AG04450 (cell line): ENCODE data around the gene CYS1. TPM values are rescaled to one million over a fixed set of nuclear protein-coding genes. Genes with fewer than 3 reads are reported as not detected.

Source experiments
- CTCF ChIA-PET: fragments of 300-600, 350-600 bp; formaldehyde crosslinking; extraction: SDS; loops from one replicate; lab custom pipeline; 2022; ENCODE audit warnings: antibody characterized with exemption, inconsistent platforms; lab: Charles Lee
- POLR2A ChIA-PET: fragments of 350-600 bp; formaldehyde crosslinking; extraction: SDS; loops from one replicate; lab custom pipeline; 2021; ENCODE audit warnings: antibody characterized with exemption, inconsistent platforms; lab: Yijun Ruan, JAX
- DNase-seq: peaks from one replicate; pipeline ENCODE4 v3.0.0-alpha.2; 2011; ENCODE audit warnings: low read depth, low spot score
- H3K27ac ChIP-seq: one replicate; pipeline ENCODE4 v1.5.1; 2012; ENCODE audit warnings: low read depth, low read length, control low read depth
- H3K27me3 ChIP-seq: one replicate; pipeline ENCODE4 v1.6.0; 2012; ENCODE audit warnings: low read length; ENCODE audit not compliant: control insufficient read depth, insufficient read depth
- H3K4me3 ChIP-seq: 2 replicates; pipeline ENCODE4 v1.5.1; 2011; ENCODE audit warnings: mild to moderate bottlenecking, low read depth, low read length, control low read depth
- H3K9me3 ChIP-seq: 2 replicates; pipeline ENCODE4 v1.5.1; 2012; ENCODE audit warnings: low read length; ENCODE audit not compliant: control insufficient read depth, insufficient read depth
- CTCF ChIP-seq: IDR thresholded peaks from 2 replicates; pipeline ENCODE4 v1.5.1; 2011; ENCODE audit warnings: low read depth, low read length, control low read depth, inconsistent platforms
- polyA plus RNA-seq: library from polyadenylated mRNA; depleted of rRNA; stranded (reverse); fragments of >200 nt; gene quantifications from 2 replicates; pipeline ENCODE4 v1.2.3, GENCODE V29; 2011

CYS1 gene
- polyA plus RNA-seq, 1 experiment = 0.12 TPM

DNA sequence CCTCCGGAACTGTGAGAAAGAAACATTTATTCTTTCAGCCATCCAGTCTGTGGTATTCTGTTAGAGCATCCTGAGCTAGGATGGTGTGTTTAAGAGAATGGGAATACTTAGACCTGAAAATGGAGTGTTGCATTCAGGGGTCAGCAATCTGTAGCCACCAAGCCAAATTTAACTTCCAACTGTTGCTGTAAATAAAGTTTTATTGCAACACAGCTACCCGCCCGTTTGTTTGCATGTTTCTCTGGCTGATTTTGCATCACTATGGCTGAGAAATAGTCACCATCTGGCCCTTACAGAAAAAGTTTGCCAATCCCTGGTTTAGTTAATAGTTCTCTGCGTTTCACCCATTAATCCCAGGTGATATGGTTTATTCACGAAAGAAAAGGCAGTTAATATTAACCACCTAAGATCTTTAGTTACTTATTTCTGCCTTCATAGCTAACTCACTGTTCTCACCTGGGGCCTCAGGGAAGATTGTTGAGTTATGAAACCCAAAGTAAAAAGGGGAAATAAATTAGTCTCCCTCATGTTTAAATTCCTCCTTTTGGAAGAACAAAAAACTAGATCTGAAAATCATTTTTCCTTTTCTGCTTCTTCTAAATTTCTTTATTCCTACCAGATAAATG lies 9.5 kb upstream of the CYS1 start:
- H3K27me3 ChIP-seq = peaks cover 53% of the 10 kb centered on the region
- H3K4me3 ChIP-seq = no peak overlapping the region
- H3K27ac ChIP-seq = no peak overlapping the region
- no peak for TF ChIP-seq CTCF
- H3K9me3 ChIP-seq = peaks cover 9% of the 10 kb centered on the region; the same call in 1 of the 2 replicates
- POLR2A ChIA-PET = no interaction called here
- no peak for DNase-seq
- CTCF ChIA-PET = interaction anchor here (1.1 to 3.4 kb wide), 3 partner anchors 17 to 345 kb away, joined by 3 to 18 read pairs (median 4); no protein-coding TSS in a partner anchor

GRCh38 chr2:10087360-10087759 lies 7.1 kb upstream of the CYS1 start:
- H3K27ac ChIP-seq = no peak overlapping the region
- no peak for TF ChIP-seq CTCF
- peaks cover 63% of the 10 kb centered on the region for H3K27me3 ChIP-seq
- ChIA-PET POLR2A (no interaction called here), CTCF (interaction anchor here (1.2 to 1.7 kb wide), 2 partner anchors 15 to 348 kb away, joined by 3 to 6 read pairs; no protein-coding TSS in a partner anchor)
- H3K4me3 ChIP-seq = no peak overlapping the region
- H3K9me3 ChIP-seq = peaks cover 9% of the 10 kb centered on the region; the same call in 1 of the 2 replicates
- DNase-seq = no peak

GRCh38 chr2:10086950-10087349 lies 6.7 kb upstream of the CYS1 start:
- ChIA-PET CTCF (interaction anchor here (1.2 to 2.6 kb wide), 3 partner anchors 10 to 348 kb away, joined by 3 to 16 read pairs (median 6); no protein-coding TSS in a partner anchor), POLR2A (no interaction called here)
- no peak for DNase-seq
- Histone ChIP-seq H3K4me3 (no peak overlapping the region), H3K27ac (no peak overlapping the region), H3K27me3 (peaks cover 64% of the 10 kb centered on the region), H3K9me3 (peaks cover 9% of the 10 kb centered on the region; the same call in 1 of the 2 replicates)
- no peak for TF ChIP-seq CTCF

DNA sequence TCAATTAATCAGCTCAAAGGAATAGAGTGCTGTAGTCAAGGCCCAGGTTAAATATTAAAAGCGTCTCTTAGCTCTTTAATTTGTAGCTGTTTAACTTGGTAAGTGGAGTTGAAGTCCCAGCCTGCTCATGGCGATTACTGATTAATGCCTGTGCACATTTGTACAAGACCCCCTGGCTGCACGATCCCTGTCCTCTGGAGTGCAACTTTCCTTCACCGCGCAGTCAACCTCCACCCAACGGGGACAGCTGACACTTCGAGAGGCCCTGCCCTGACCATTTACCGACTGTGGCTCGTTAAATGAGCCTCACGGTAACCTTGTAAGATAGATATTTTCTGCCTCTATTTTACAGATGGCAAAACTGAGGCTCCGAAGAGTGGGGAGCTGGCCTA lies 5.5 kb upstream of the CYS1 start:
- H3K27me3 ChIP-seq = peaks cover 61% of the 10 kb centered on the region
- no peaks in the 10 kb centered on the region for H3K9me3 ChIP-seq
- TF ChIP-seq CTCF = no peak
- CTCF ChIA-PET = interaction anchor here (1.3 to 2.6 kb wide), 3 partner anchors 11 to 349 kb away, joined by 5 to 16 read pairs (median 9); no protein-coding TSS in a partner anchor
- DNase-seq = no peak
- no peak overlapping the region for H3K4me3 ChIP-seq
- POLR2A ChIA-PET = no interaction called here
- no peak overlapping the region for H3K27ac ChIP-seq

DNA sequence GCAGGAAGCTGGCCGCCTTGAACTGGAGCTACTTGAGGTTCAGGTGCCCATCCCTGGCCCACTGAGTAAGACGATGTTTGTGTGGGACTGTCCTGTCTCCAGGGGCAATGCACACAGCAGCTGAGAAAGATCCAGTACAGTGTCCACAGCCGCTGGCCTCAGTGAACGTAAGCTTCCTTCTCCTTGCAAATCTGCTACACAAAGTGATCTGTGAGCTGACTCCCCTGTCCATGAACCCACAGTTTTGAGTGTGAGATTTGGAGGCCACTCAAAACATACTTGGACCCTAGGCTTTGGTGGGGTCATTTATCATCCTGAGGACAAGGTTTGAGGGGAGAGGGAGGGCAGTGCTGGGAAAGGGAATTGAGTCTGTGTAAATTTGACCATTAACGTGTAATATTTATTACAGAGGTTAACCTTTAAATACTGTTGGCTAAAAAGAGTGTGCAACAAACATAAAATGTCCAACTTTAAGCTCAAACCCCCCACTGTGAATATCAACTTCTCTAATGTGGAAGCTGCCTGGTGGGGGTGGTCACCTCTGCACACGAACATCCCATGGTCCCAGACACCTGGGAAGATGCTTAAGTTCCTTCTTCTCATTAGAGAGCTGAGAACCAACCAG lies 4.9 kb upstream of the CYS1 start:
- H3K27me3 ChIP-seq = peaks cover 60% of the 10 kb centered on the region
- CTCF ChIA-PET = interaction anchor here (0.5 to 2.6 kb wide), 5 partner anchors 12 to 538 kb away, joined by 3 to 16 read pairs (median 5); no protein-coding TSS in a partner anchor

More for the DNA sequence above, 4.9 kb upstream of the CYS1 start:
- H3K4me3 ChIP-seq = no peak overlapping the region
- POLR2A ChIA-PET = no interaction called here
- no peaks in the 10 kb centered on the region for H3K9me3 ChIP-seq
- TF ChIP-seq CTCF = no peak
- H3K27ac ChIP-seq = no peak overlapping the region
- no peak for DNase-seq
